ENCODE measurements around the gene ANKS3. TPM values are rescaled to one million over a fixed set of nuclear protein-coding genes. Genes with fewer than 3 reads are reported as not detected.

The ANKS3 gene
- total RNA-seq, result 19.4 and 21.8 TPM in 2 replicates

GRCh38 chr16:4734063-4734729 lies at the start of gene ANKS3, which contains the start of gene DNAAF8:
ANKS3 (minus strand) TSS chr16:4734271; CDS start chr16:4730149, 4,122 bp downstream.
DNAAF8 (plus strand) TSS chr16:4734537; CDS start chr16:4736515, 1,978 bp downstream.

GRCh38 chr16:4766875-4767628 lies 33.0 kb upstream of the ANKS3 start, which contains the start of gene ZNF500:
ZNF500 (minus strand) TSS chr16:4767162; CDS start chr16:4765978, 1,184 bp downstream.

GRCh38 chr16:4693296-4693955 lies 40.6 kb downstream of the ANKS3 start, which contains the start of gene NUDT16L1:
NUDT16L1 (plus strand) TSS chr16:4693562; CDS start chr16:4693727, 165 bp downstream.

Other genes starting within 250 kb of the ANKS3 start
- 4.4 and 5.5 TPM in 2 replicates for gene CDIP1, start 195.5 kb downstream of the ANKS3 start, total RNA-seq
- not detected in 2 replicates for gene C16orf96, start 177.9 kb downstream of the ANKS3 start, total RNA-seq
- 3.2 TPM in 2 replicates for gene UBALD1, start 119.4 kb downstream of the ANKS3 start, total RNA-seq
- gene MGRN1, start 109.4 kb downstream of the ANKS3 start, total RNA-seq, result 22.2 and 23.0 TPM in 2 replicates
- gene NUDT16L1, start 40.7 kb downstream of the ANKS3 start, total RNA-seq, result 18.9 and 24.7 TPM in 2 replicates
- gene DNAAF8, start 266 bp upstream of the ANKS3 start, total RNA-seq, result 1.1 and 1.3 TPM in 2 replicates
- gene ZNF500, start 32.9 kb upstream of the ANKS3 start, total RNA-seq, result 4.9 TPM in 2 replicates
- gene SEPTIN12, start 54.1 kb upstream of the ANKS3 start, total RNA-seq, result not detected in 2 replicates
- gene SMIM22, start 61.1 kb upstream of the ANKS3 start, total RNA-seq, result not detected in 2 replicates
- 9.5 and 9.9 TPM in 2 replicates for gene ROGDI, start 68.4 kb upstream of the ANKS3 start, total RNA-seq
- gene GLYR1, start 113.0 kb upstream of the ANKS3 start, total RNA-seq, result 43.9 and 52.4 TPM in 2 replicates
- 19.0 and 23.9 TPM in 2 replicates for gene UBN1, start 113.2 kb upstream of the ANKS3 start, total RNA-seq
- 12.2 and 15.2 TPM in 2 replicates for gene PPL, start 202.9 kb upstream of the ANKS3 start, total RNA-seq
- 0.13 and 0.19 TPM in 2 replicates for gene SEC14L5, start 224.1 kb upstream of the ANKS3 start, total RNA-seq